Stimulated activated CD4-positive, alpha-beta T cell treated with anti-CD3 and anti-CD28 coated beads, Interleukin-12 subunit alpha, Interleukin-12 subunit beta, amount 100 ng/mL, for 4 hours (primary cell): ENCODE data around the gene CCDC192.
"Not testable (repeated sequence)": the region's sequence is repeated elsewhere in the genome, so short reads cannot be mapped to it uniquely, and the experiment has no call there.

Source experiments
- DNase-seq: peaks from one replicate; pipeline ENCODE4 v3.0.0-alpha.2; 2020

CCDC192 gene

GRCh38 chr5:127813633-127814587 lies 110.7 kb downstream of the CCDC192 start:
- DNase-seq: no peak

GRCh38 chr5:127814588-127814973 lies 111.4 kb downstream of the CCDC192 start:
- DNase-seq: no peak

- no peak for DNase-seq
Measured at GRCh38 chr5:127820910-127821553, 117.8 kb downstream of the CCDC192 start.

GRCh38 chr5:127821896-127822295 lies 118.7 kb downstream of the CCDC192 start:
- no peak for DNase-seq

GRCh38 chr5:127824126-127824525 lies 120.9 kb downstream of the CCDC192 start:
- no peak for DNase-seq

GRCh38 chr5:127826011-127826410 lies 122.8 kb downstream of the CCDC192 start:
- no peak for DNase-seq

- no peak for DNase-seq
Measured at GRCh38 chr5:127827451-127827850, 124.3 kb downstream of the CCDC192 start.

- no peak for DNase-seq
Measured at GRCh38 chr5:127830157-127830556, 127.0 kb downstream of the CCDC192 start.

- no peak for DNase-seq
Measured at GRCh38 chr5:127830829-127831598, 127.8 kb downstream of the CCDC192 start.

- no peak for DNase-seq
Measured at GRCh38 chr5:127832067-127832466, 128.9 kb downstream of the CCDC192 start.

- DNase-seq: no peak
Measured at GRCh38 chr5:127834094-127834531, 130.9 kb downstream of the CCDC192 start.

- no peak for DNase-seq
Measured at GRCh38 chr5:127834554-127834953, 131.4 kb downstream of the CCDC192 start.

GRCh38 chr5:127838661-127839060 lies 135.5 kb downstream of the CCDC192 start:
- DNase-seq: no peak

- no peak for DNase-seq
Measured at GRCh38 chr5:127839072-127839471, 135.9 kb downstream of the CCDC192 start.

- DNase-seq: no peak
Measured at GRCh38 chr5:127839496-127840197, 136.5 kb downstream of the CCDC192 start.

GRCh38 chr5:127840198-127840524 lies 137.0 kb downstream of the CCDC192 start:
- DNase-seq: no peak

GRCh38 chr5:127840809-127841208 lies 137.6 kb downstream of the CCDC192 start:
- no peak for DNase-seq

GRCh38 chr5:127844581-127845021 lies 141.4 kb downstream of the CCDC192 start:
- DNase-seq: no peak

GRCh38 chr5:127846884-127847283 lies 143.7 kb downstream of the CCDC192 start:
- no peak for DNase-seq

- not testable (repeated sequence) for DNase-seq
Measured at GRCh38 chr5:127847641-127848040, 144.4 kb downstream of the CCDC192 start.

- no peak for DNase-seq
Measured at GRCh38 chr5:127848098-127848497, 144.9 kb downstream of the CCDC192 start.

GRCh38 chr5:127849408-127849807 lies 146.2 kb downstream of the CCDC192 start:
- no peak for DNase-seq

GRCh38 chr5:127849891-127850290 lies 146.7 kb downstream of the CCDC192 start:
- no peak for DNase-seq
